CD1c-positive myeloid dendritic cell (primary cell): ENCODE data around the gene SYNJ2BP.
"Not testable (repeated sequence)": the region's sequence is repeated elsewhere in the genome, so short reads cannot be mapped to it uniquely, and the experiment has no call there.

ENCODE experiments used
- DNase-seq: peaks from one replicate; pipeline ENCODE4 v3.0.0-alpha.2; 2016; ENCODE audit errors: extremely low spot score

The SYNJ2BP gene

DNA sequence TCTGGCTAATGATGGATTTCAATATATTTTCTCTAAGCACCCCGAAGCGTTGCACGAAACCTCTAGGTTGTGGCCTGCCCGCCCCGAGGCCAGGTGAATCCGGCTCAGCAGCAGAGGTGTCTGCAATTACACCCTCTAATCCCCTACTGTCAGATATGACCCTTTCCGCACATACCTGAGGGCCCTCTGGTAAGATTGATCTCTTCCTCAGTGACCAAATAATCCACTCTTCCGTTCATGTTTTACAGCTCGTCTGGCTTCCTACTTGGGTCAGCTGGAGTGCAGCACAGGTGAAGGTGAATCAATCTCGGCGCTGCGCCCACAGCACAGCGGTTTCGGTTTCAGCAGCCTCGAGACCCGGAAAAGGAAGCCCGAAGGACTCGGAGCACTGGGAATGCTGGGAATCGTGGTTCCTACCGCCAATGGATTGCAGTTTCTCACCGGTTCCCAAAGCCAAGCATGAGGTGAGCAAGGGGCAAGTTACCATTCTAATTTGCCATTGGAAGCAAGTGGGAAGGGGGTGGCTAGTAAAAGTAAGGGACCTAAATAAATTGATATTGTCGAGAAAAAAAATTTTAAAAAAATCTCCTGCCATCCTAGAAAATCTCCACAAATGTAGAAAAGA is at the start of gene SYNJ2BP:
Gene SYNJ2BP (minus strand): TSS at position 366 of the 625 bp plus-strand sequence. CDS start 127 bp downstream, at position 239.
- DNase-seq: peak; percentile 40

GRCh38 chr14:70454731-70455130 is 37.8 kb upstream of the SYNJ2BP start:
- no peak for DNase-seq

- no peak for DNase-seq
Measured at GRCh38 chr14:70451874-70452273, 35.0 kb upstream of the SYNJ2BP start, which contains the start of gene ADAM21. Gene ADAM21 (plus strand): TSS chr14:70452174. CDS start chr14:70457500, 5,326 bp downstream.

DNA sequence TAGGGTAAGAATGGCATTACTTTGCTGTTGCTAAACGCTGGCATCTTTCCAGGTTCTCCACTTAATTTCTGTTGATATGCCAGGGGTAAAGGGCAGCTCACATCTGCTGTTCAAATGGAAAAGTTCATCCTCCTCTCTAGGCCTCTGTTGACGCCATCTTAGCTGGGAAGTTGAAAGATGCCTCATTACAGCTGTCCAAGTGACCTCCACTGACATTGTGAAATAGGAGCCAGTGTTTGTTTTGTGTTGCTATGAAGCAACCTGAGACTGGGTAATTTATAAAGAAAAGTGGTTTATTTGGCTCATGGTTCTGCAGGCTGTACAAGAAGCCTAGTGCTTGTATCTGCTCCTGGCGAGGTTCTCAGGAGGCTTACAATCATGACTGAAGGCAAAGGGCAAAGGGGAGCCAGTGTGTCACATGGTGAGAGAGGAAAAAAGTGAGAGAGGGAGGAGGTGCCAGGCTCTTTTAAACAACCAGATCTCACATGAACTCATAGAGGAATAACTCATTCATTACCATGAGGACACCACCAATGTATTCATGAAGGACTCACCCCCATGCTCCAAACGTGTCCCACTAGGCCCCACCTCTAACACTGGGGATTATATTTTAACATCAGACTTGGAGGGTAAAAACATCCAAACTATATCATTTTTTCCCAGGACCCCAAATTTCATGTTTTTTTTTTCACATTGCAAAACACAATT is 31.9 kb upstream of the SYNJ2BP start:
- DNase-seq: no peak

- DNase-seq: no peak
Measured at GRCh38 chr14:70442750-70443149, 25.9 kb upstream of the SYNJ2BP start.

DNA sequence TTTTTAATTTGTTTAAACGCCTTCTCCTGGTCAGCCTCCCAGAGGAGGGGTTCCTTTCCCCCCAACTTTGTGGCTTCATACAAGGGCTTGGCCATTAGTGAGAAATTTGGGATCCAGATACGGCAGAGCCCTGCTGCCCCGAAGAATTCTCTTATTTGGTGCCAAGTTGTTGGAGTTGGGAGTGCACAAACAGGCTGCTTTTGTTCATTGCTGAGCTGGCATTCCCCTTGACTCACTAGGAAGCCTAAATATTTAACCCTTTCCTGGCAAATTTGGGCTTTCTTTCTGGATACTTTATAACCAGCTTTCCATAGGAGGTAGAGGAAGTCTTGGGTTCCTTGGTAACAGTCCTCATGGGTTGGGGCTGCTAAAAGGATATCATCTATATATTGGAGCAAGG is 24.8 kb upstream of the SYNJ2BP start:
- no peak for DNase-seq

DNA sequence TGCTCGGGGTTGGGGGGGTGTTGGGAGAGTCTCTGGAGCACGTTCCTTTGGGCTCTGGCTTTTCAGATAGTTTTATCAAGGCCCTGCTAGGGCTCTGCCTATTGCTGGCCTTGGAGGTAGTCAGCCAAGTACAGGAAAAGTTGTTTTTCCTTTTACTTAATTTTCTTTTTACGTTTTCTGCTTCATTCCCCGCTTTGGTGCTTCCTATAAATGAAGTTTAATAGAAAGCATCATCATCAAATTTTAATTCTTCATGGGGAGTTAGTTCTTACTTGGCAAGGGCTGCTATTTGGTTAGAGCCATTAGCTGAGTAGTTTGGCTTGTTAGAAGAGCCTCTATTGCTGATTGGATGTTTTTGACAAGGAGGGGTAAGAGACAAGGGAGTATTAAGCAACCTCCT is 20.0 kb upstream of the SYNJ2BP start:
- no peak for DNase-seq

DNA sequence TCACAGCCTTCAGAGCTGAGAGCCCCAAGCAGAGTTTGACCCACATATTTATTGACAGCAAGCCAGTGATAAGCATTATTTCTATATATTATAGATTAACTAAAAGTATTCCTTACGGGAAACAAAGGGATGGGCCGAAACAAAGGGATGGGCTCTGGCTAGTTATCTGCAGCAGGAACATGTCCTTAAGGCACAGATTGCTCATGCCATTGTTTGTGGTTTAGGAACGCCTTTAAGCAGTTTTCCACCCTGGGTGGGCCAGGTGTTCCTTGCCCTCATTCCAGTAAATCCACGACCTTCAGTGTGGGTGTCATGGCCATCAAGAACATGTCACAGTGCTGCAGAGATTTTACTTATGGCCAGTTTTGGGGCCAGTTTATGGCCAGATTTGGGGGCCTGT is 9.7 kb upstream of the SYNJ2BP start:
- not testable (repeated sequence) for DNase-seq

- DNase-seq: no peak
Measured at GRCh38 chr14:70425354-70425753, 8.5 kb upstream of the SYNJ2BP start.

DNA sequence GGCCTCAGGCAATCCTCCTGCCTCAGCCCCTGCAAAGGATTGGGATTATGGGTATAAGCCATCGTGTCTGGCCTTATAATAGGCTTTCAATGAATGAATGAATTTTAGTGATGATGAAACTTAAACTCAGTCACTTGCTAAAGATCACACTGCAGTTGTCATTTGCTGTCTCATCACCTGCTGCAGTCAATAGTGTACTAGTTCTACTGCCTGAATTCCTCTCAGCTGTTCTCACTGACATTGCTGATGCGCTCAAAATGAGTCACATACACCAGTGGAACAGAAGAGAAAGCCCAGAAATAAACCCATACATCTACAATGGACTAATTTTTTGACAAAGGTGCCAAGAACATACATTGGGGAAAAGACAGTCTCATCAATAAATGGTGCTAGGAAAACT is 5.6 kb upstream of the SYNJ2BP start:
- no peak for DNase-seq

- not testable (repeated sequence) for DNase-seq
Measured at GRCh38 chr14:70419270-70419931, 2.5 kb upstream of the SYNJ2BP start.

DNA sequence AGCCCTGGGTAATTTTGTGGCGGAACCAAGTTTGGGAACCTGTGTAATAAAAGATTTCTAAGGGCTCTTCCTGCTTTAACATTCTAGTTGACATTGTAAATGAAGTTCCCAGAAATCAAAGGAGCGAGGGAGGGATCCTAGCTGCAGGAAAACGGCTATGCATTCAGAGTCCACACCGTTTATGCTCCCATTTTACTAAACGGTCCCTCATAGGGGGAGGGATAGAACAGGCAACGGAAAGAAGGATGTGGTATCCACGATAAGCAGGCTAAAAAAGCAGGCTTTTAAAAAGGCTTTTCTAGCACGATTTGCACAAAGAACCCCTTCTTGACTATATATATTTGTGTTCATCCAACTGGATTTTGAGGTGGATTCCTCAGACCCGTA is 559 bp downstream of the SYNJ2BP start:
- DNase-seq: no peak

DNA sequence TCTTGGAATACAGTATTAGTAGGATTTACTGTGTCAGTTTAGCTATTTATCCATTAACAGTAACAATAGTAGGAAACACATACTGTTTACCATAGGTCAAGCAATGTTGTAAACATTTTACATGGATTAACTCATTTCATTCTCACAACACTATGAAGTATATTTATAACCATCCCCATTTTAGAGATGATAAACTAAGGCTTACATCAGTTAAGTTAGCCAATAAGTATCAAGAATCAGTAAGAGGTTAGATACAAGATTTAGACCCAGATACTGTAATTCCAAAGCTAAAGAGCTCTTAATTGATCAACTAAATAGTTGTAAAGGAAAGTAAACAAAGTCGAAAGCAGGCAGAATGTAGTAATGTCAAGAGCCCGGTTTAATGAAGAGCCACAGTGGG is 1.1 kb downstream of the SYNJ2BP start:
- DNase-seq: no peak

GRCh38 chr14:70407621-70408020 is 9.3 kb downstream of the SYNJ2BP start:
- DNase-seq: no peak

DNA sequence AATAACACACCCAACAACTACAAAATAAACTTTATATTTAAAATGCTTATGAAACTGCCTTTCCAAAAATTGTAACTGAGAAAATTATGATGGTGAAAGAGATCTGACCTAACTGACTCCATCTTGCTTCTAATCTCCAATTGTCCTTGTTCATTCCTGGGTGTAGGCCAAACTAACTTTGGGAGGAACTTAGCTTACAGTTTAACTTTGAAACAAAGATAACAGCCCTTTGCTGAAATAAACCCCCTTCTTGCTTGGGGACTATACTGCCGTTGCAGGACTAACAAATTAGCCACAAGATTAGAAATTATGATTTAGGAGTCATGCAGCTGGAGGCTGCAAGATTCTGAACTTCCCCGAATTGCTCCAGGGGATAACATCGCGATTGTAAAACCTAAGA is 10.7 kb downstream of the SYNJ2BP start:
- DNase-seq: not testable (repeated sequence)

DNA sequence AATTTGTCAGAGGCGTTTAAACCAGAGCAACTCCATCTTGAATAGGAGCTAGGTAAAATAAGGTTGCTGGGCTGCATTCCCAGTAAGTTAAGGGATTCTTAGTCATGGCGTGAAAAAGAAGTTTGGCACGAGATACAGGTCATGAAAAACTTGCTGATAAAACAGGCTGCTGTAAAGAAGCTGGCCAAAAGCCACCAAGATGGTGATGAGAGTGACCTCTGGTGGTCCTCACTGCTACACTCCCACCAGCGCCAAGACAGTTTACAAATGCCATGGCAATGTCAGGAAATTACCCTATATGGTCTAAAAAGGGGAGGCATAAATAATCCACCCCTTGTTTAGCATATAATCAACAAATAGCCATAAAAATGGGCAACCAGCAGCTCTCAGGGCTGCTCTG is 13.6 kb downstream of the SYNJ2BP start:
- not testable (repeated sequence) for DNase-seq

GRCh38 chr14:70401643-70402042 is 15.2 kb downstream of the SYNJ2BP start:
- no peak for DNase-seq

DNA sequence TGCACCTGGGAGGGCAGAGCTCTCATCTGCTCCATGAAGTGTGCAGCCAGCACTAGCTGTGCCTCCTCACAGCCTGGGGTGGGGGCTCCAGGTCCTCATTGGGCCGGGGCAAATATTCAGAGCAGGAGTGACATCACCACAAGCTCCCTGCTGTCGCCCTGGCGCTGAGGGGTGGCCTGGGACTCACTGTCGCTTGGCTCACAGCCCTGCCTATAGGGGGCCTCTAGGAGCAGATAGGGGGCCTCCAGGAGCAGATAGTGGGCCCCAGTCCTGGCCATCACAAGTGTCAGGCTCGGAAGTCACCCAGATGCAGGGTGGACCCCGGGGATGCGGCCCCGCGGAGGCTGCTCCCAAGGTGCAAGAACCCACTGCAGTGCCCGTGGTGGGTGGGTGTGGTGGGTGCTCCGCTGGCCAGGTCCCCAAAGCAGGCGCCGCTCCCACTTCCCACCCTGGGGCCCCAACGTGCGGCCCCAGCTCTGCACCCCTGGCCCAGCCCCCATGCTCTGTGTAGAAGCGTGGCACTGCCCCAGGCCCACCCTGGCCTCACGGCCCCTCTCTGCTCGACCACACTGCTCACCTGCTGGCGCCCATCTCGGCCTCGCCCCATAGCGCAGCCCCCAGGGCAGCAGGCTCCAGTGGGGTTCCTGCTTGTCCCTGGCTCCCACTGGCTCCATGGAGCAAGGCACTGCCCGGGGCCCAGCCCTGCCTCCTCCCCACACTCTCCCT is 18.0 kb downstream of the SYNJ2BP start:
- no peak for DNase-seq

GRCh38 chr14:70398280-70398679 is 18.6 kb downstream of the SYNJ2BP start:
- no peak for DNase-seq

- DNase-seq: no peak
Measured at GRCh38 chr14:70397746-70398145, 19.1 kb downstream of the SYNJ2BP start.

- DNase-seq: no peak
Measured at GRCh38 chr14:70394674-70395306, 22.1 kb downstream of the SYNJ2BP start.

- DNase-seq: no peak
Measured at GRCh38 chr14:70392676-70393075, 24.2 kb downstream of the SYNJ2BP start.
